Endothelial cell of umbilical vein (primary cell): ENCODE measurements around the gene RAMP3. TPM values are rescaled to one million over a fixed set of nuclear protein-coding genes. Genes with fewer than 3 reads are reported as not detected.

Experiments
- BruUV-seq: library from RNA; stranded (reverse); fragments of 400-500 nt; replicated peaks from 2 replicates; lab custom pipeline; 2021; lab: Mats Ljungman, UMichigan
- CTCF ChIA-PET: fragments of 300-600, 350-600 bp; sonication (Branson Sonifier 250); formaldehyde crosslinking; loops from one replicate; lab custom pipeline; 2021; ENCODE audit warnings: antibody characterized with exemption, inconsistent platforms; lab: Charles Lee
- POLR2A ChIA-PET: fragments of 300-600, 350-600 bp; sonication (Branson Sonifier 250); formaldehyde crosslinking; loops from one replicate; lab custom pipeline; 2021; ENCODE audit warnings: antibody characterized with exemption, inconsistent platforms; lab: Charles Lee
- DNase-seq: peaks from one replicate; pipeline ENCODE4 v3.0.0-alpha.2; 2011; ENCODE audit warnings: low read depth, low spot score
- FAIRE-seq: peaks from 2 replicates; lab custom pipeline; 2011; peaks lifted over from hg19 to GRCh38; lab: Jason Lieb, UNC
- H2AFZ ChIP-seq: 2 replicates; pipeline ENCODE4 v1.6.0; 2012; ENCODE audit warnings: low read depth, low read length, control low read depth, inconsistent platforms
- H3K27ac ChIP-seq: 2 replicates; pipeline ENCODE4 v1.5.1; 2011; ENCODE audit warnings: low read depth, mild to moderate bottlenecking, control low read depth, low read length, moderate library complexity; ENCODE audit not compliant: insufficient read depth
- H3K27me3 ChIP-seq, 2 experiments: 2 replicates each; pipeline versions ENCODE4 v1.6.0 to v1.6.1; 2011; ENCODE audit warnings: low read length in 2 of 2, mixed read lengths in 1 of 2; ENCODE audit not compliant: control insufficient read depth in 2 of 2, insufficient read depth in 2 of 2
- H3K36me3 ChIP-seq, 2 experiments: 2 replicates in 1 of 2; 3 replicates in 1 of 2; pipeline ENCODE4 v1.5.1; 2011; ENCODE audit warnings: low read length in 2 of 2, mild to moderate bottlenecking in 1 of 2, moderate library complexity in 1 of 2; ENCODE audit not compliant: control insufficient read depth in 2 of 2, insufficient read depth in 2 of 2; ENCODE audit errors: extremely low read depth in 1 of 2
- H3K4me1 ChIP-seq: 3 replicates; pipeline ENCODE4 v1.5.1; 2011; ENCODE audit warnings: mild to moderate bottlenecking, low read length; ENCODE audit not compliant: control insufficient read depth, insufficient read depth; ENCODE audit errors: extremely low read depth
- H3K4me2 ChIP-seq: 2 replicates; pipeline ENCODE4 v1.6.1; 2011; ENCODE audit warnings: low read length, control low read depth, mixed read lengths; ENCODE audit not compliant: insufficient read depth
- H3K4me3 ChIP-seq, 3 experiments: fragments of 200-600 bp in 1 of 3; sonication (generic), shearing (Covaris generic) in 1 of 3; replicated peaks in 1 of 3; 2 replicates each; pipeline ENCODE4 v1.5.1; 2011 to 2016; ENCODE audit warnings: control low read depth in 3 of 3, low read length in 3 of 3, mild to moderate bottlenecking in 2 of 3, inconsistent platforms in 1 of 3, low read depth in 1 of 3, moderate library complexity in 1 of 3; ENCODE audit not compliant: insufficient read depth in 1 of 3
- H3K79me2 ChIP-seq: 2 replicates; pipeline ENCODE4 v1.6.0; 2012; ENCODE audit warnings: low read length, inconsistent platforms; ENCODE audit not compliant: control insufficient read depth, insufficient read depth
- H3K9ac ChIP-seq: replicated peaks from 2 replicates; pipeline ENCODE3; 2011; ENCODE audit warnings: low read length, control low read depth; ENCODE audit not compliant: insufficient read depth; ENCODE audit errors: extremely low read depth
- H3K9me1 ChIP-seq: replicated peaks from 3 replicates; pipeline ENCODE4 v1.6.0; 2011; ENCODE audit warnings: mild to moderate bottlenecking, low read length; ENCODE audit not compliant: control insufficient read depth, insufficient read depth; ENCODE audit errors: extremely low read depth
- H3K9me3 ChIP-seq: replicated peaks from 2 replicates; pipeline ENCODE4 v1.5.1; 2012; ENCODE audit warnings: low read length, inconsistent platforms; ENCODE audit not compliant: control insufficient read depth, insufficient read depth
- H4K20me1 ChIP-seq: replicated peaks from 2 replicates; pipeline ENCODE3; 2011; ENCODE audit warnings: mild to moderate bottlenecking, low read length; ENCODE audit not compliant: control insufficient read depth, insufficient read depth; ENCODE audit errors: extremely low read depth
- FOS ChIP-seq: IDR thresholded peaks from 2 replicates; pipeline ENCODE4 v1.6.1; 2011; ENCODE audit warnings: mild to moderate bottlenecking, low read length, moderate library complexity, borderline replicate concordance; ENCODE audit not compliant: insufficient read depth
- GATA2 ChIP-seq: IDR thresholded peaks from 2 replicates; pipeline ENCODE4 v1.7.0; 2011; ENCODE audit warnings: low read depth, mild to moderate bottlenecking, moderate library complexity, mixed read lengths, low read length; ENCODE audit not compliant: insufficient read length, insufficient read depth
- JUN ChIP-seq: IDR thresholded peaks from 2 replicates; pipeline ENCODE4 v1.6.1; 2011; ENCODE audit warnings: borderline replicate concordance, low read depth; ENCODE audit not compliant: insufficient read length, insufficient read depth
- MYC ChIP-seq: IDR thresholded peaks from one replicate; pipeline ENCODE4 v1.6.1; 2011; ENCODE audit warnings: mild to moderate bottlenecking, low read depth, low read length
- POLR2A ChIP-seq: IDR thresholded peaks from 2 replicates; pipeline ENCODE4 v1.6.1; 2012; ENCODE audit warnings: low read depth, mild to moderate bottlenecking, control low read depth, low read length
- POLR2AphosphoS5 ChIP-seq: IDR thresholded peaks from 2 replicates; pipeline ENCODE4 v1.6.1; 2012; ENCODE audit warnings: low read depth, mild to moderate bottlenecking, control low read depth, low read length, moderate library complexity; ENCODE audit not compliant: insufficient read depth
- dilution Hi-C: fragments of 300-500 bp; cut with MboI; formaldehyde crosslinking; loops from one replicate; pipeline ENCODE4 v1.15.0; 2019; ENCODE audit warnings: low sequenced_read_pairs; ENCODE audit not compliant: extremely low pct_ligation_motif_present
- intact Hi-C: fragments of 100-400 bp; cut with micrococcal nuclease; formaldehyde crosslinking; loops from one replicate; pipeline ENCODE4 v1.10.0; 2022
- polyA plus RNA-seq, 4 experiments: library from polyadenylated mRNA; depleted of rRNA in 3 of 4; stranded (reverse) in 3 of 4; unstranded in 1 of 4; fragments of >200 nt; gene quantifications; 2 replicates each; pipeline versions ENCODE4 v1.2.1 to v1.2.3, GENCODE V29; 2011 to 2012; ENCODE audit warnings: missing spikeins in 1 of 4
- total RNA-seq: library from RNA; stranded (reverse); gene quantifications from 2 replicates; pipeline ENCODE4 v1.2.3, GENCODE V29; 2021

Gene RAMP3
- total and polyA plus RNA-seq, 2 donors (not counting 3 experiments of a cell fraction or from before 2014, with no cell fraction given), result not detected

GRCh38 chr7:45173596-45174327 is 16.2 kb downstream of the RAMP3 start:
- Histone ChIP-seq H4K20me1 (no peaks in the 10 kb centered on the region), H3K36me3 (no peaks in the 10 kb centered on the region), H3K4me2 (no peak overlapping the region), H3K79me2 (no peaks in the 10 kb centered on the region), H3K9me1 (no peaks in the 10 kb centered on the region), H3K4me1 (no peaks in the 10 kb centered on the region), H2AFZ (no peak overlapping the region), H3K9me3 (no peaks in the 10 kb centered on the region), H3K27me3 (peaks cover 0 to 5% of the 10 kb centered on the region in 2 experiments), H3K9ac (no peak overlapping the region), H3K27ac (no peak overlapping the region), H3K4me3 (no peak overlapping the region)
- DNase-seq (no peak), FAIRE-seq (no peak)
- TF ChIP-seq JUN, result no peak
- no peak for TF ChIP-seq FOS
- no peak for TF ChIP-seq MYC
- no peak for TF ChIP-seq GATA2
- no peak for TF ChIP-seq POLR2AphosphoS5
- TF ChIP-seq POLR2A, result no peak
- BruUV-seq, result no TSS peak
- intact Hi-C loops (no loop called here), dilution Hi-C loops (no loop called here)
- POLR2A ChIA-PET, result no interaction called here
- CTCF ChIA-PET, result no interaction called here

- no peak for TF ChIP-seq FOS
- intact Hi-C loops (no loop called here), dilution Hi-C loops (no loop called here)
- Histone ChIP-seq H3K9ac (no peak overlapping the region), H3K27me3 (peaks cover 0 to 2% of the 10 kb centered on the region in 2 experiments), H3K9me1 (no peaks in the 10 kb centered on the region), H3K36me3 (no peaks in the 10 kb centered on the region), H3K79me2 (no peaks in the 10 kb centered on the region), H3K4me1 (no peaks in the 10 kb centered on the region), H4K20me1 (no peaks in the 10 kb centered on the region), H3K9me3 (no peaks in the 10 kb centered on the region), H2AFZ (no peak overlapping the region), H3K4me2 (no peak overlapping the region), H3K4me3 (no peak overlapping the region), H3K27ac (no peak overlapping the region)
- BruUV-seq, result no TSS peak
- CTCF ChIA-PET, result no interaction called here
- DNase-seq (no peak), FAIRE-seq (no peak)
- POLR2A ChIA-PET, result no interaction called here
Observed at GRCh38 chr7:45174328-45174610, 16.7 kb downstream of the RAMP3 start.
